Transverse colon (tissue), 4 donors: ENCODE measurements around the gene PJVK. TPM values are rescaled to one million over a fixed set of nuclear protein-coding genes. Genes with fewer than 3 reads are reported as not detected.
"Not testable (repeated sequence)": the region's sequence is repeated elsewhere in the genome, so short reads cannot be mapped to it uniquely, and the experiment has no call there.

Source experiments
- DNase-seq: peaks from one replicate; pipeline ENCODE4 v3.0.0-alpha.2; 2019
- H3K27ac ChIP-seq, 4 donors: fragments of 200-600 bp; sonication (generic); 2 replicates each; pipeline ENCODE4 v1.5.1; 2016 to 2018; ENCODE audit warnings: inconsistent platforms in 4 of 4
- H3K27me3 ChIP-seq: fragments of 200-600 bp; sonication (generic); 2 replicates; pipeline ENCODE4 v1.5.1; 2017; ENCODE audit warnings: inconsistent platforms
- H3K36me3 ChIP-seq, 4 donors: fragments of 200-600 bp; sonication (generic); 2 replicates each; pipeline ENCODE4 v1.5.1; 2017 to 2019; ENCODE audit warnings: inconsistent platforms in 4 of 4
- H3K4me1 ChIP-seq, 4 donors: fragments of 200-600 bp; sonication (generic); 2 replicates each; pipeline ENCODE4 v1.5.1; 2017 to 2020; ENCODE audit warnings: inconsistent platforms in 4 of 4
- H3K4me3 ChIP-seq, 4 donors: fragments of 200-600 bp; sonication (generic); 1 replicate in 1 of 4; 2 replicates in 3 of 4; pipeline versions ENCODE4 v1.5.1 to v1.6.1; 2017 to 2019; ENCODE audit warnings: inconsistent platforms in 4 of 4
- H3K9me3 ChIP-seq, 2 donors: fragments of 200-600 bp; sonication (generic); 2 replicates each; pipeline ENCODE4 v1.5.1; 2017 to 2019; ENCODE audit warnings: inconsistent platforms in 2 of 2
- EP300 ChIP-seq: sonication (generic); formaldehyde crosslinking; IDR thresholded peaks from one replicate; pipeline ENCODE4 v1.6.1; 2017; ENCODE audit warnings: antibody characterized with exemption, low read depth
- POLR2A ChIP-seq: fragments of 450-650 bp; IDR thresholded peaks from one replicate; pipeline ENCODE4 v1.6.1; 2016; ENCODE audit warnings: antibody characterized with exemption, mild to moderate bottlenecking, moderate library complexity
- POLR2AphosphoS5 ChIP-seq, 3 donors: sonication (generic); formaldehyde crosslinking; IDR thresholded peaks; one replicate each; pipeline ENCODE4 v1.6.1; 2016; ENCODE audit warnings: antibody characterized with exemption in 3 of 3
- WGBS, 2 donors: methylation state at CpG; one replicate each; pipeline ENCODE4 v1.1.5; 2018; ENCODE audit warnings: low coverage in 1 of 2; 5-methylcytosine and 5-hydroxymethylcytosine counted together
- in situ Hi-C, 4 donors: fragments of 200-750 bp; cut with MboI; loops; one replicate each; pipeline versions ENCODE4 v1.15.0 to v1.15.1; 2017; ENCODE audit warnings: low sequenced_read_pairs in 3 of 4, low pct_ligation_motif_present in 1 of 4, low pct_unique_long_range_greater_than_20kb in 1 of 4
- intact Hi-C: fragments of 100-400 bp; cut with DNase I; formaldehyde crosslinking; loops from one replicate; pipeline ENCODE4 v1.15.1; 2023; ENCODE audit warnings: low total_unique reads
- total RNA-seq, 4 donors: library from RNA; depleted of rRNA; stranded (reverse); fragments of >200 nt; gene quantifications; one replicate each; pipeline ENCODE4 v1.1.0, GENCODE V29; 2016
- TF ChIP-seq, protein P1 (sequence below), 5 experiments: fragments of 200-600 bp in 3 of 5; fragments of 450-650 bp in 2 of 5; sonication (generic) in 3 of 5; IDR thresholded peaks; 1 replicate in 2 of 5; 2 replicates in 3 of 5; pipeline ENCODE4 v1.5.1; 2016 to 2017; ENCODE audit warnings: antibody characterized with exemption in 5 of 5, inconsistent platforms in 3 of 5, mild to moderate bottlenecking in 2 of 5, moderate library complexity in 1 of 5

The PJVK gene
- total RNA-seq, 4 donors from 2014 or later = 1.6 to 3.2 TPM; not detected in 2

- Histone ChIP-seq H3K36me3 (no peaks in the 10 kb centered on the region), H3K4me1 (peaks cover 0 to 21% (median 2%) of the 10 kb centered on the region in 4 donors), H3K9me3 (no peaks in the 10 kb centered on the region), H3K27me3 (no peaks in the 10 kb centered on the region), H3K4me3 (no peak overlapping the region), H3K27ac (no peak overlapping the region)
- no peak for DNase-seq
- in situ Hi-C loops = loop anchor here (25.0 kb wide), 2 partner anchors 282 to 307 kb away; partner anchors contain the start of gene RBM45 (in 2 of the 4)
- TF ChIP-seq POLR2A (no peak), EP300 (no peak), POLR2AphosphoS5 (IDR thresholded peaks at IDR 0.05) (no peak)
- TF ChIP-seq, protein P1, sequence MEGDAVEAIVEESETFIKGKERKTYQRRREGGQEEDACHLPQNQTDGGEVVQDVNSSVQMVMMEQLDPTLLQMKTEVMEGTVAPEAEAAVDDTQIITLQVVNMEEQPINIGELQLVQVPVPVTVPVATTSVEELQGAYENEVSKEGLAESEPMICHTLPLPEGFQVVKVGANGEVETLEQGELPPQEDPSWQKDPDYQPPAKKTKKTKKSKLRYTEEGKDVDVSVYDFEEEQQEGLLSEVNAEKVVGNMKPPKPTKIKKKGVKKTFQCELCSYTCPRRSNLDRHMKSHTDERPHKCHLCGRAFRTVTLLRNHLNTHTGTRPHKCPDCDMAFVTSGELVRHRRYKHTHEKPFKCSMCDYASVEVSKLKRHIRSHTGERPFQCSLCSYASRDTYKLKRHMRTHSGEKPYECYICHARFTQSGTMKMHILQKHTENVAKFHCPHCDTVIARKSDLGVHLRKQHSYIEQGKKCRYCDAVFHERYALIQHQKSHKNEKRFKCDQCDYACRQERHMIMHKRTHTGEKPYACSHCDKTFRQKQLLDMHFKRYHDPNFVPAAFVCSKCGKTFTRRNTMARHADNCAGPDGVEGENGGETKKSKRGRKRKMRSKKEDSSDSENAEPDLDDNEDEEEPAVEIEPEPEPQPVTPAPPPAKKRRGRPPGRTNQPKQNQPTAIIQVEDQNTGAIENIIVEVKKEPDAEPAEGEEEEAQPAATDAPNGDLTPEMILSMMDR (IDR thresholded peaks at IDR 0.05) = peak in 3 of 5 experiments; percentile 11 to 20 (median 18)
- 21 to 37% methylated on average over 1 of the region's 1 CpG for WGBS, 2 donors
- intact Hi-C loops = no loop called here
Observed at GRCh38 chr2:178419123-178419522, 32.1 kb upstream of the PJVK start.

DNA sequence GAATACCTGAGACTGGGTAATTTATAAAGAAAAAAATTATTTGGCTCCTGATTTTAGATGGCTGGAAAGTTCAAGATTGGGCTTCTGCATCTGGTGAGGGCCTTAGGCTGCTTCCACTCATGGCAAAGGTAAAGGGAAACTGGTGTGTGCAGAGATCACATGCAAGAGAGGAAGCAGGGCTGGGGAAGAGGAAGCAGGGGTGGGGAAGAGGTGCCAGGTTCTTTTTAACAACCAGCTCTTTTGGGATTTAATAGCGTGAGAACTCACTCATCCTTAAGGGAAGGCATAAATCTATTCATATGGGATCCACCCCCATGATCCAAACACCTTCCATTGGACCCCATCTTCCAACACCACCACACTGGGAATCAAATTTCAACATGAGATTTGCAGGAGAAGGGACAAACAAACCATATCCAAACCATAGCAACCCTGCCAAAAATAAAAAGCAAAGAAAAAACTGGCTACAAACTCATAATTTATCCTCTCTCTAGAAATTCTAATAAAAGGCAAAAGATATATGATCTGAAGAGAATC lies 30.6 kb upstream of the PJVK start:
- intact Hi-C loops (no loop called here), in situ Hi-C loops (loop anchor here (25.0 kb wide), 2 partner anchors 283 to 308 kb away; partner anchors contain the start of gene RBM45 (in 2 of the 4))
- 42% methylated on average over 1 of the region's 1 CpG; no CpG with 5 or more reads in 1 of the 2 donors for WGBS, 2 donors
- H3K27me3 ChIP-seq = no peaks in the 10 kb centered on the region
- no peak overlapping the region for H3K27ac ChIP-seq
- TF ChIP-seq, protein P1 (IDR thresholded peaks at IDR 0.05) = no peak
- TF ChIP-seq EP300 = no peak
- no peak for TF ChIP-seq POLR2A
- TF ChIP-seq POLR2AphosphoS5 (IDR thresholded peaks at IDR 0.05) = no peak
- no peaks in the 10 kb centered on the region for H3K36me3 ChIP-seq
- peaks cover 0 to 9% (median 0%) of the 10 kb centered on the region in 4 donors for H3K4me1 ChIP-seq
- no peaks in the 10 kb centered on the region for H3K9me3 ChIP-seq
- DNase-seq = no peak
- no peak overlapping the region for H3K4me3 ChIP-seq

GRCh38 chr2:178422097-178422496 lies 29.1 kb upstream of the PJVK start:
- intact Hi-C loops (no loop called here), in situ Hi-C loops (loop anchor here (25.0 kb wide), 2 partner anchors 285 to 310 kb away; partner anchors contain the start of gene RBM45 (in 2 of the 4))

GRCh38 chr2:178423746-178424145 lies 27.4 kb upstream of the PJVK start:
- H3K9me3 ChIP-seq, H3K4me3 ChIP-seq, H3K27ac ChIP-seq, H3K36me3 ChIP-seq, H3K27me3 ChIP-seq, H3K4me1 ChIP-seq, intact Hi-C loops, DNase-seq: not testable (repeated sequence)
- 83 to 94% methylated on average over 1 to 5 of the region's 5 CpGs for WGBS, 2 donors
- in situ Hi-C loops = loop anchor here (25.0 kb wide), 2 partner anchors 286 to 311 kb away; partner anchors contain the start of gene RBM45 (in 2 of the 4)

More at GRCh38 chr2:178422097-178422496, 29.1 kb upstream of the PJVK start:
- Histone ChIP-seq H3K9me3 (no peaks in the 10 kb centered on the region), H3K27ac (no peak overlapping the region), H3K36me3 (no peaks in the 10 kb centered on the region), H3K4me1 (peaks cover 0 to 9% (median 0%) of the 10 kb centered on the region in 4 donors), H3K27me3 (no peaks in the 10 kb centered on the region), H3K4me3 (no peak overlapping the region)
- TF ChIP-seq POLR2AphosphoS5 (IDR thresholded peaks at IDR 0.05) = no peak
- no peak for TF ChIP-seq EP300
- TF ChIP-seq, protein P1 (IDR thresholded peaks at IDR 0.05) = no peak
- TF ChIP-seq POLR2A = no peak
- WGBS, 2 donors = 67% methylated on average over 3 of the region's 3 CpGs; no CpG with 5 or more reads in 1 of the 2 donors
- DNase-seq = no peak
